GM21381 (cell line): ENCODE data around the gene EIF5.
"Not testable (repeated sequence)": the region's sequence is repeated elsewhere in the genome, so short reads cannot be mapped to it uniquely, and the experiment has no call there.

ENCODE experiments used
- ATAC-seq: cut with Tn5 transposase; IDR thresholded peaks from one replicate; pipeline ENCODE4 v1.9.1; 2021; ENCODE audit warnings: mild to moderate bottlenecking, moderate library complexity; ENCODE audit not compliant: unreplicated experiment

Gene EIF5

GRCh38 chr14:103332143-103332919 lies 1.7 kb upstream of the EIF5 start:
- ATAC-seq, result no peak

- ATAC-seq, result peak; percentile 24
These were observed 896 bp downstream of the EIF5 start for GRCh38 chr14:103334644-103335622.

GRCh38 chr14:103336191-103336590 lies 2.2 kb downstream of the EIF5 start:
- ATAC-seq, result no peak

- no peak for ATAC-seq
These were observed 3.8 kb downstream of the EIF5 start for GRCh38 chr14:103337794-103338193.

GRCh38 chr14:103339561-103339960 lies 5.5 kb downstream of the EIF5 start:
- ATAC-seq, result no peak

DNA sequence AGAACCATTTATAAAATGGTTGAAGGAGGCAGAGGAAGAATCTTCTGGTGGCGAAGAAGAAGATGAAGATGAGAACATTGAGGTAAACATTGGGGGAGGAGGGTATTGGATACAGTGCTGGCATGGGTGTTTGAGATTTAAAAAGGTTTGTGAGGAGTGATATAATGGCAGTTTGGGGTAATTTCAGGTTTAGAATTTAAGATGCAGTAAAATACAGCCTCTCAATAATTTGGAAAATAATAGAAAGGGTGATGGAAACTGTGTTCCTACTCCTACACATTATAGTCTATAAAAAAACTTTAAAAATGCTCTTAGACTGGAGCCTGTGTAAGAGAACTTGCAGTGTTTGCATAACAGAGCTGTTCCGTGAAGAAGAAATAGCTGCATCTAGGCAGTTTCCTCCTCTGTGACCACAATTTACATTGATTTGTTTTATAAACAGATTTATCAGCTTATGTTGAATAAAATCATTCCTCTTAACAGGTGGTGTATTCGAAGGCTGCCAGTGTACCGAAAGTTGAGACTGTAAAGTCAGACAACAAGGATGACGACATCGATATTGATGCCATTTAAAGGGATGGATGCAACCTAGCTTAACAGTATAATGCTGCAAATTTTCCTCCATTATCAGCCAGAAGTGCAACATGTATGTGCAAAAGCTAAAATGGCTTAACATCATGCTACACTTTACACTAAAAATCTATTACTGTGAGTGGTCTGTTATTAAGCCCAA lies 6.6 kb downstream of the EIF5 start:
- no peak for ATAC-seq

GRCh38 chr14:103341250-103342129 lies 7.5 kb downstream of the EIF5 start:
- no peak for ATAC-seq

GRCh38 chr14:103343164-103343879 lies 9.3 kb downstream of the EIF5 start:
- no peak for ATAC-seq

DNA sequence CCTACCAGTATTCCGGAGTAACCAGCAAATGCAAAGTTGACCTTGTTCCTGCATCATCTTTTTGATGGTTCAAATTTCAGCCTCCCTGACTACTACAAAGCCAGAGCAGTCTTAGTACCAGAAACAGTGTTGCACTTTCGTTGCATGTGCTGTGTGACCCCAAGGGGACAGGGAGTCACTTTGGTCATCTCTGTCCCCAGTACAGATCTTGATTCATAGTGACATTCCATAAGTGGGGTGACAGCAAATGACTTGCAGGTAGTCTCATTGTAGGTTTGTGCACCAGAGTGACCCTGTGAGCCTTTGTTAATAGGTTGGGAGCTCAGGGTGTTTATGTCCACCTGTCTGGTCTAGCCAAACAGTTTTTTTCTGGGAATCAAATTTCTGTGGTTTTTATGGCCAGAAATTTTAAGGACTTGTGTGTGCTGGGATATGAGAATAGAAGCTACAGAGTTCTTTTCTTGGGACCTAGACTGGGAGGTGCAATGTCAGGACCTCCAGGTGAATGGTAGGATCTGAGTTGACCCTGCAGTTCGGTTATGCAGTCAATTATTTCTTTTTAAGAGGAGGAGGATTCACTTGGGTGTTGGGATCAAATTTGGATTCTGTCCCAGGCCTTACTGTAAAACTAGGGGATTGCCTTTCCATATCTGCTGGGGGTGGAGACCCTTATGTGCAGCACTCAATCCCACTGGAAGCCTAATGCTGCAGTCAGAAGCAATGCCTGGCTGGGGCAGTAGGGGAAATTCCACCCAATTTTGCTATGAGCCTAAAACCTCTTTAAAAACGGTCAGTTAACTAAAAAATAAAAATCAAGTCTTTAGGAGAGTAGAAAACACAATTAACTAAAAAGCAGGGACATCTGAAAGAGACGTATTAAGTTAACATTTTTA lies 10.1 kb downstream of the EIF5 start:
- ATAC-seq, result no peak

- no peak for ATAC-seq
These were observed 12.2 kb downstream of the EIF5 start for GRCh38 chr14:103346286-103346685.

- ATAC-seq, result no peak
These were observed 13.2 kb downstream of the EIF5 start for GRCh38 chr14:103347091-103347815.

GRCh38 chr14:103348154-103348553 lies 14.1 kb downstream of the EIF5 start:
- ATAC-seq, result no peak

DNA sequence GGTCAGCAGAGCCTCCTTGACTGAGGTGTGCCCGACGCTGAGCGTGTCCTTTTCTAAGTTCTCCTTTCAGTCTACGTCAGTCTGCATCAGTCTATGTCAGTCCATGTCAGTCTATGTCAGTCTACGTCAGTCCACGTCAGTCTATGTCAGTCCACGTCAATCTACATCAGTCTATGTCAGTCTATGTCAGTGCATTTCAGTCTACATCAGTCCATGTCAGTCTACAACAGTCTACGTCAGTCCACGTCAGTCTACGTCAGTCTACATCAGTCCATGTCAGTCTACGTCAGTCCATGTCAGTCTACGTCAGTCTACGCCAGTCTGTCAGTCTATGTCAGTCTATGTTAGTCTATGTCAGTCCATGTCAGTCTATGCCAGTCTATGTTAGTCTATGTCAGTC lies 15.9 kb downstream of the EIF5 start:
- no peak for ATAC-seq

GRCh38 chr14:103353362-103353761 lies 19.3 kb downstream of the EIF5 start:
- no peak for ATAC-seq

- ATAC-seq, result no peak
These were observed 20.1 kb downstream of the EIF5 start for GRCh38 chr14:103354141-103354540.

DNA sequence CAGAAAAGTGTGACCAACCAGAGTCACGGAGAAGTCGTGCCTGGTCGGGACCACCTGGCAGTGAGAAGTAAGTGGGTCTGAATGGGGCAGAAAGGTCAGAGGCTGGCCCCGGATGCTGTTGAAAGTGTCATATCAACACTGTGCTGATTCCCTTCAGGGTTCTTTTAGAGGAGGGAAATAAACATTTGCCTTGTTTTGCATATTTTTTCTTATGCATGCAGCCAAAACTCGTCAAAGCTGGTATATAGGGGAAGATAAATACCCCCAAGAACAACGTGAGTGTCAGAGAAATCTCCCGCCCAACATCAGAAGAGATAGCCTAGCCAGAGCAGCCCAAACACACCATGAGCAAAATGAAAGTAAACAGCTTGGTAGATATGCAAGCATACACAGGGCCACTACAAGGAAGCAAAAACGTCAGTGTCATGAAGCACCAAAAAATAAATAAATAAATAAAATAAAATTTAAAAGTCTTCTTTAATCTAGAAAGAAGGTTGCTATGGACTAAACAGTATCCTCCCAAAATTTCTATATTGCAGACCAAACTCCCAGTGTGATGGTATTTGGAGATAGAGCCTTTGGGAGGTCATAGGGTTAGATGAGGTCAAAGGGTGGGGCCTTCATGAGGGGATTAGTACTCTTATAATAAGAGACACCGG lies 22.1 kb downstream of the EIF5 start:
- no peak for ATAC-seq

DNA sequence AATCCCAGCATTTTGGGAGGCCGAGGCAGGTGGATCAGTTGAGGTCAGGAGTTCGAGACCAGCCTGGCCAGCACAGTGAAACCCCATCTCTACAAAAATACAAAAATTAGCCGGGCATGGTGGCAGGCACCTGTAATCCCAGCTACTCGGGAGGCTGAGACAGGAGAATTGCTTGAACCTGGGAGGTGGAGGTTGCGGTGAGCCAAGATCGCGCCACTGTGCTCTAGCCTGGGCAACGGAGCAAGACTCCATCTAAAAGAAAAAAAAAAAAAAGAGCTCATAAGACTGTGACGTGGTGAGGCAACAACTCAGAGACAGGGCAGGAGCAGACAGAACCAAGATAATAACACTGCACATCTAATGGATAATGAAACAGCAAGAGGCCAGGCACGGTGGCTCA lies 23.5 kb downstream of the EIF5 start:
- ATAC-seq, result not testable (repeated sequence)
